IPS DF 6.9 (cell line): ENCODE results near the gene PRPH2.
A peak's percentile ranks its signal among the peaks of the same experiment; 100 is the strongest.
"Not testable (repeated sequence)": the region's sequence is repeated elsewhere in the genome, so short reads cannot be mapped to it uniquely, and the experiment has no call there.

Experiments
- DNase-seq: peaks from one replicate; pipeline ENCODE4 v3.0.0-alpha.2; 2013; ENCODE audit warnings: low read depth, low spot score
- H3K27ac ChIP-seq: one replicate; pipeline ENCODE4 v1.5.1; 2013; ENCODE audit warnings: low read length, control low read depth
- H3K27me3 ChIP-seq: 2 replicates; pipeline ENCODE4 v1.6.1; 2013; ENCODE audit warnings: mild to moderate bottlenecking, low read length; ENCODE audit not compliant: control insufficient read depth, insufficient read depth
- H3K36me3 ChIP-seq: 2 replicates; pipeline ENCODE4 v1.6.1; 2013; ENCODE audit warnings: low read length; ENCODE audit not compliant: control insufficient read depth, insufficient read depth
- H3K4me1 ChIP-seq: 2 replicates; pipeline ENCODE4 v1.6.1; 2013; ENCODE audit warnings: low read length; ENCODE audit not compliant: control insufficient read depth, insufficient read depth
- H3K4me3 ChIP-seq: 2 replicates; pipeline ENCODE4 v1.5.1; 2013; ENCODE audit warnings: mild to moderate bottlenecking, low read length
- H3K9me3 ChIP-seq: 2 replicates; pipeline ENCODE4 v1.6.1; 2013; ENCODE audit warnings: low read length, inconsistent platforms; ENCODE audit not compliant: control insufficient read depth, insufficient read depth
- WGBS: extraction: QIAGEN DNeasy Blood & Tissue Kit; methylation state at CpG from one replicate; pipeline ENCODE4 v1.1.7; 2013; ENCODE audit warnings: mixed read lengths, missing lambda C conversion rate; ENCODE audit not compliant: insufficient read length, insufficient coverage; 5-methylcytosine and 5-hydroxymethylcytosine counted together

PRPH2 gene

GRCh38 chr6:42740725-42741124 lies 18.3 kb upstream of the PRPH2 start:
- Histone ChIP-seq H3K4me1 (no peaks in the 10 kb centered on the region), H3K4me3 (no peak overlapping the region), H3K27me3 (no peaks in the 10 kb centered on the region), H3K36me3 (no peaks in the 10 kb centered on the region), H3K9me3 (no peaks in the 10 kb centered on the region), H3K27ac (no peak overlapping the region)
- no peak for DNase-seq
- WGBS, result no CpG with 5 or more reads among the region's 3 CpGs

- WGBS, result no CpG with 5 or more reads among the region's 3 CpGs
- DNase-seq, result no peak
- Histone ChIP-seq H3K4me1 (no peaks in the 10 kb centered on the region), H3K4me3 (no peak overlapping the region), H3K27me3 (no peaks in the 10 kb centered on the region), H3K27ac (no peak overlapping the region), H3K36me3 (no peaks in the 10 kb centered on the region), H3K9me3 (no peaks in the 10 kb centered on the region)
These were observed 13.6 kb upstream of the PRPH2 start for GRCh38 chr6:42735976-42736375.

GRCh38 chr6:42733867-42734481 lies 11.6 kb upstream of the PRPH2 start:
- not testable (repeated sequence) for H3K9me3 ChIP-seq, H3K36me3 ChIP-seq, DNase-seq, H3K4me3 ChIP-seq, H3K27ac ChIP-seq, H3K27me3 ChIP-seq, H3K4me1 ChIP-seq
- no CpG with 5 or more reads among the region's 13 CpGs for WGBS

- Histone ChIP-seq H3K27me3 (no peaks in the 10 kb centered on the region), H3K36me3 (no peaks in the 10 kb centered on the region), H3K9me3 (no peaks in the 10 kb centered on the region), H3K27ac (no peak overlapping the region), H3K4me3 (no peak overlapping the region), H3K4me1 (no peaks in the 10 kb centered on the region)
- WGBS, result no CpG with 5 or more reads among the region's 3 CpGs
- no peak for DNase-seq
These were observed 7.3 kb upstream of the PRPH2 start for GRCh38 chr6:42729731-42730130.

GRCh38 chr6:42727627-42728026 lies 5.2 kb upstream of the PRPH2 start:
- no CpG with 5 or more reads among the region's 22 CpGs for WGBS
- H3K36me3 ChIP-seq, result no peaks in the 10 kb centered on the region

GRCh38 chr6:42727087-42727611 lies 4.8 kb upstream of the PRPH2 start:
- Histone ChIP-seq H3K4me1 (no peaks in the 10 kb centered on the region), H3K27me3 (no peaks in the 10 kb centered on the region), H3K9me3 (no peaks in the 10 kb centered on the region), H3K36me3 (no peaks in the 10 kb centered on the region), H3K4me3 (no peak overlapping the region), H3K27ac (no peak overlapping the region)
- no peak for DNase-seq
- no CpG with 5 or more reads among the region's 52 CpGs for WGBS

More at GRCh38 chr6:42727627-42728026, 5.2 kb upstream of the PRPH2 start:
- H3K27me3 ChIP-seq, result no peaks in the 10 kb centered on the region
- H3K27ac ChIP-seq, result no peak overlapping the region
- DNase-seq, result no peak
- no peaks in the 10 kb centered on the region for H3K9me3 ChIP-seq
- no peak overlapping the region for H3K4me3 ChIP-seq
- H3K4me1 ChIP-seq, result no peaks in the 10 kb centered on the region

- no peaks in the 10 kb centered on the region for H3K36me3 ChIP-seq
- WGBS, result no CpG with 5 or more reads among the region's 14 CpGs
- peak; percentile 52 for DNase-seq
- no peak overlapping the region for H3K4me3 ChIP-seq
- H3K9me3 ChIP-seq, result no peaks in the 10 kb centered on the region
- H3K4me1 ChIP-seq, result no peaks in the 10 kb centered on the region
- no peaks in the 10 kb centered on the region for H3K27me3 ChIP-seq
- H3K27ac ChIP-seq, result no peak overlapping the region
These were observed 4.2 kb upstream of the PRPH2 start for GRCh38 chr6:42726485-42727086.

- H3K36me3 ChIP-seq, result no peaks in the 10 kb centered on the region
- H3K27ac ChIP-seq, result no peak overlapping the region
- H3K27me3 ChIP-seq, result no peaks in the 10 kb centered on the region
- H3K4me3 ChIP-seq, result no peak overlapping the region
- H3K4me1 ChIP-seq, result no peaks in the 10 kb centered on the region
- no peaks in the 10 kb centered on the region for H3K9me3 ChIP-seq
- DNase-seq, result no peak
These were observed 3.6 kb upstream of the PRPH2 start for GRCh38 chr6:42726026-42726425.

- Histone ChIP-seq H3K36me3 (no peaks in the 10 kb centered on the region), H3K4me3 (no peak overlapping the region), H3K9me3 (no peaks in the 10 kb centered on the region), H3K27ac (no peak overlapping the region), H3K4me1 (no peaks in the 10 kb centered on the region), H3K27me3 (no peaks in the 10 kb centered on the region)
- no peak for DNase-seq
These were observed 2.4 kb upstream of the PRPH2 start for GRCh38 chr6:42724825-42725224.

GRCh38 chr6:42720739-42721138 lies 1.7 kb downstream of the PRPH2 start:
- no peaks in the 10 kb centered on the region for H3K27me3 ChIP-seq
- no peak overlapping the region for H3K27ac ChIP-seq
- WGBS, result no CpG with 5 or more reads among the region's 8 CpGs
- no peak for DNase-seq
- H3K9me3 ChIP-seq, result no peaks in the 10 kb centered on the region
- no peaks in the 10 kb centered on the region for H3K4me1 ChIP-seq
- H3K4me3 ChIP-seq, result no peak overlapping the region
- no peaks in the 10 kb centered on the region for H3K36me3 ChIP-seq

- DNase-seq, result no peak
- Histone ChIP-seq H3K27ac (no peak overlapping the region), H3K9me3 (no peaks in the 10 kb centered on the region), H3K4me3 (no peak overlapping the region), H3K27me3 (no peaks in the 10 kb centered on the region), H3K4me1 (no peaks in the 10 kb centered on the region), H3K36me3 (no peaks in the 10 kb centered on the region)
- WGBS, result no CpG with 5 or more reads among the region's 4 CpGs
These were observed 6.5 kb downstream of the PRPH2 start for GRCh38 chr6:42715871-42716270.
